HepG2 (cell line): ENCODE measurements around the gene XXYLT1. TPM values are rescaled to one million over a fixed set of nuclear protein-coding genes. Genes with fewer than 3 reads are reported as not detected.

ENCODE experiments used
- ATAC-seq: fragments of 200-7000 bp; cut with Tn5 transposase; 3 replicates; pipeline ENCODE4 v1.9.1; 2020; ENCODE audit warnings: mild to moderate bottlenecking, moderate library complexity
- BruUV-seq: library from RNA; stranded (reverse); fragments of 400-500 nt; replicated peaks from 2 replicates; lab custom pipeline; 2021; lab: Mats Ljungman, UMichigan
- CTCF ChIA-PET: fragments of 300-600 bp; formaldehyde crosslinking; extraction: SDS; loops from one replicate; lab custom pipeline; 2021; ENCODE audit warnings: low total read pairs, inconsistent platforms, low intra/inter-chr PET ratio; lab: Yijun Ruan, JAX
- POLR2A ChIA-PET: fragments of 350-600 bp; sonication (Branson Sonifier 250); formaldehyde crosslinking; loops from one replicate; lab custom pipeline; 2020; ENCODE audit warnings: antibody characterized with exemption, inconsistent platforms; lab: Yijun Ruan, JAX
- DNase-seq: peaks from one replicate; pipeline ENCODE4 v3.0.0-alpha.2; 2015; ENCODE audit warnings: low spot score
- FAIRE-seq: peaks from 3 replicates; lab custom pipeline; 2011; peaks lifted over from hg19 to GRCh38; lab: Jason Lieb, UNC
- H2AFZ ChIP-seq: one replicate; pipeline ENCODE4 v1.6.1; 2011; ENCODE audit warnings: low read length, inconsistent platforms
- H3K27ac ChIP-seq: fragments of 300-600 bp; 3 replicates; pipeline ENCODE4 v1.8.0; 2011; ENCODE audit warnings: mixed run types, mild to moderate bottlenecking, mixed read lengths, low read length, inconsistent platforms; ENCODE audit not compliant: insufficient read depth; ENCODE audit errors: extremely low read length
- H3K27me3 ChIP-seq, 2 experiments: fragments of 200-600 bp in 1 of 2; 2 replicates in 1 of 2; 3 replicates in 1 of 2; pipeline versions ENCODE4 v1.6.0 to v1.8.0; 2011; ENCODE audit warnings: low read length in 2 of 2, mild to moderate bottlenecking in 2 of 2, moderate library complexity in 2 of 2, inconsistent platforms in 1 of 2; ENCODE audit not compliant: insufficient read depth in 2 of 2, control insufficient read depth in 1 of 2
- H3K36me3 ChIP-seq, 2 experiments: fragments of 200-600 bp in 1 of 2; replicated peaks in 1 of 2; 2 replicates in 1 of 2; 3 replicates in 1 of 2; pipeline versions ENCODE4 v1.5.1 to v1.8.0; 2011; ENCODE audit warnings: low read length in 2 of 2, inconsistent platforms in 1 of 2; ENCODE audit not compliant: insufficient read depth in 2 of 2, control insufficient read depth in 1 of 2
- H3K4me1 ChIP-seq: 2 replicates; pipeline ENCODE4 v1.5.1; 2012; ENCODE audit warnings: low read length, inconsistent platforms; ENCODE audit not compliant: insufficient read depth
- H3K4me2 ChIP-seq: 2 replicates; pipeline ENCODE4 v1.6.0; 2011; ENCODE audit warnings: low read depth, low read length, inconsistent platforms
- H3K4me3 ChIP-seq, 3 experiments: fragments of 200-600 bp in 1 of 3; sonication (generic), shearing (Covaris generic) in 1 of 3; replicated peaks in 1 of 3; 2 replicates each; pipeline ENCODE4 v1.5.1; 2011 to 2016; ENCODE audit warnings: low read length in 3 of 3, inconsistent platforms in 2 of 3, low read depth in 2 of 3, mild to moderate bottlenecking in 2 of 3, control low read depth in 1 of 3, mixed read lengths in 1 of 3; ENCODE audit not compliant: insufficient read depth in 1 of 3
- H3K79me2 ChIP-seq: one replicate; pipeline ENCODE4 v1.6.1; 2011; ENCODE audit warnings: low read length, inconsistent platforms; ENCODE audit not compliant: insufficient read depth
- H3K9ac ChIP-seq: 2 replicates; pipeline ENCODE4 v1.6.0; 2011; ENCODE audit warnings: mild to moderate bottlenecking, low read depth, low read length, inconsistent platforms; ENCODE audit not compliant: insufficient read depth
- H3K9me3 ChIP-seq: 2 replicates; pipeline ENCODE4 v1.5.1; 2012; ENCODE audit warnings: mild to moderate bottlenecking, low read length
- H4K20me1 ChIP-seq: 2 replicates; pipeline ENCODE4 v1.6.0; 2011; ENCODE audit warnings: inconsistent platforms, mild to moderate bottlenecking, low read length, moderate library complexity; ENCODE audit not compliant: insufficient read depth
- CENPT ChIP-seq: sonication (generic); formaldehyde crosslinking; IDR thresholded peaks from 2 replicates; pipeline ENCODE4 v1.8.0; 2022; ENCODE audit warnings: low read depth, mild to moderate bottlenecking, moderate library complexity, missing genetic modification reagents
- CHCHD3 ChIP-seq: sonication (generic); formaldehyde crosslinking; IDR thresholded peaks from 2 replicates; pipeline ENCODE4 v1.8.0; 2022; ENCODE audit warnings: mild to moderate bottlenecking, missing genetic modification reagents, moderate library complexity
- GATAD1 ChIP-seq: IDR thresholded peaks from 2 replicates; pipeline ENCODE4 v1.6.1; 2016; ENCODE audit warnings: missing genetic modification reagents, missing compliant biosample characterization
- HMGXB4 ChIP-seq, 2 experiments: sonication (generic) in 1 of 2; formaldehyde crosslinking in 1 of 2; IDR thresholded peaks; 2 replicates each; pipeline versions ENCODE4 v1.4.0 to v1.6.1; 2018 to 2020; ENCODE audit warnings: missing genetic modification reagents in 2 of 2, borderline replicate concordance in 1 of 2, low read depth in 1 of 2, mild to moderate bottlenecking in 1 of 2, missing biosample characterization in 1 of 2
- MED1 ChIP-seq: sonication (generic); formaldehyde crosslinking; IDR thresholded peaks from 2 replicates; pipeline ENCODE4 v1.4.0; 2020; ENCODE audit warnings: missing genetic modification reagents
- MEF2D ChIP-seq: sonication (generic); formaldehyde crosslinking; IDR thresholded peaks from 2 replicates; pipeline ENCODE4 v1.5.1; 2020; ENCODE audit warnings: mild to moderate bottlenecking, missing genetic modification reagents
- NR3C1 ChIP-seq: sonication (generic); formaldehyde crosslinking; IDR thresholded peaks from 2 replicates; pipeline ENCODE4 v1.4.0; 2020; ENCODE audit warnings: missing genetic modification reagents
- PAWR ChIP-seq: sonication (generic); formaldehyde crosslinking; IDR thresholded peaks from 2 replicates; pipeline ENCODE4 v1.4.0; 2020; ENCODE audit warnings: missing genetic modification reagents, mild to moderate bottlenecking, borderline replicate concordance
- SNAI1 ChIP-seq: sonication (generic); formaldehyde crosslinking; IDR thresholded peaks from 2 replicates; pipeline ENCODE4 v1.5.0; 2020; ENCODE audit warnings: mild to moderate bottlenecking, missing genetic modification reagents, borderline replicate concordance
- ZC3H4 ChIP-seq: sonication (generic); formaldehyde crosslinking; IDR thresholded peaks from 2 replicates; pipeline ENCODE4 v1.4.0; 2020; ENCODE audit warnings: missing genetic modification reagents, borderline replicate concordance
- ZIK1 ChIP-seq: sonication (generic); formaldehyde crosslinking; IDR thresholded peaks from 2 replicates; pipeline ENCODE4 v1.5.0; 2020; ENCODE audit warnings: mild to moderate bottlenecking, low read depth, missing genetic modification reagents, borderline replicate concordance
- ZNF432 ChIP-seq: sonication (generic); formaldehyde crosslinking; IDR thresholded peaks from 2 replicates; pipeline ENCODE4 v1.5.0; 2020; ENCODE audit warnings: missing genetic modification reagents, mild to moderate bottlenecking, borderline replicate concordance
- ZNF644 ChIP-seq: IDR thresholded peaks from 2 replicates; pipeline ENCODE4 v1.6.1; 2016; ENCODE audit warnings: low read depth
- WGBS: methylation state at CpG from one replicate; pipeline ENCODE4 v1.1.6; 2017; ENCODE audit warnings: low lambda C conversion rate; 5-methylcytosine and 5-hydroxymethylcytosine counted together
- in situ Hi-C: cut with HindIII; loops from 2 replicates; pipeline ENCODE4 v1.10.0; 2017; ENCODE audit warnings: low pct_unique_long_range_greater_than_20kb; ENCODE audit not compliant: extremely low pct_ligation_motif_present
- intact Hi-C: fragments of 100-400 bp; cut with micrococcal nuclease; formaldehyde crosslinking; loops from one replicate; pipeline ENCODE4 v1.10.0; 2022; ENCODE audit not compliant: unreplicated experiment
- polyA plus RNA-seq, 8 experiments: library from polyadenylated mRNA; depleted of rRNA in 3 of 8; stranded (reverse) in 7 of 8; unstranded in 1 of 8; fragments of >200 nt; fragmentation: Illumina TruSeq in 4 of 8; extraction: Trizol in 4 of 8; gene quantifications; 2 replicates each; pipeline versions ENCODE4 v1.2.1 to v1.2.3, GENCODE V29; 2011 to 2016; ENCODE audit warnings: low read depth in 4 of 8, missing spikeins in 1 of 8, mixed read lengths in 1 of 8; ENCODE audit not compliant: insufficient read depth in 1 of 8
- total RNA-seq, 5 experiments: library from RNA; depleted of rRNA; stranded (reverse); fragments of >200 nt; fragmentation: Illumina TruSeq; extraction: Trizol; gene quantifications; 2 replicates each; pipeline ENCODE4 v1.2.3, GENCODE V29; 2016; ENCODE audit warnings: low read depth in 1 of 5

XXYLT1 gene
- total and polyA plus RNA-seq, 2 of the 13 experiments (the other 11 are each of a cell fraction or from before 2014, with no cell fraction given) = 17.7 to 19.0 TPM

DNA sequence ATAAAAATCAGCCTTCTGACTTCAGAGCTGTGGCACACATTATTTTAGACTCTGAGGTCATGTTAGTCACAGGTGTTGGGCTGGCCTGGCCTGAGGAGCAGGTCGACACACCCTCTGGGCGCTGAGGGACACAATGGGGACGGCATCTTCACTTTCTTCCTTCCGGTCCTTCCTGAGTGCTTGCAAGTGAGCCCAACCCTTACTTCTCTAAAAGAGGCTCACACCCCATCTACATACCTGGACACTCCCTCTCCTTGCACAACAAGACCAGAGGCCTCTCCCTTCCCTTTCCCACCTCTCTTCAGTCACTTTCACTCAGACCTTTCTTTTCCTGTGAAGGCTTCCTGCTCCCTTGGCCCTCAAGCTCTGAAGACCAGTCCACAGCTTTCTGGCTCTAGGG is 85.4 kb downstream of the XXYLT1 start:
- in situ Hi-C loops (no loop called here), intact Hi-C loops (no loop called here)
- ATAC-seq = no peak
- WGBS = 100% methylated on average over 4 of the region's 4 CpGs
- no peak overlapping the region for H3K4me2 ChIP-seq
- no TSS peak for BruUV-seq
- H4K20me1 ChIP-seq = no peaks in the 10 kb centered on the region
- no peak for FAIRE-seq
- no peak for DNase-seq
- POLR2A ChIA-PET = no interaction called here
- CTCF ChIA-PET = no interaction called here
- no peak overlapping the region for H3K9ac ChIP-seq
- H3K27me3 ChIP-seq = no peaks in the 10 kb centered on the region
- H3K36me3 ChIP-seq = no peaks in the 10 kb centered on the region; a peak in 1 of 5 replicates
- peaks cover 7% of the 10 kb centered on the region for H3K79me2 ChIP-seq
- no peak overlapping the region for H2AFZ ChIP-seq
- H3K4me1 ChIP-seq = peaks cover 47% of the 10 kb centered on the region
- no peaks in the 10 kb centered on the region for H3K9me3 ChIP-seq
- H3K4me3 ChIP-seq = no peak overlapping the region
- H3K27ac ChIP-seq = no peak overlapping the region
- no peak for TF ChIP-seq ZIK1
- TF ChIP-seq PAWR (CRISPR knock-in tag) = no peak
- no peak for TF ChIP-seq CENPT (CRISPR knock-in tag)
- TF ChIP-seq HMGXB4 (CRISPR knock-in tag; IDR thresholded peaks at IDR 0.05; ENCODE audit: borderline replicate concordance in 1 of 2, low read depth in 1 of 2) = no peak
- TF ChIP-seq ZNF644 (CRISPR knock-in tag) = no peak
- no peak for TF ChIP-seq MEF2D (CRISPR knock-in tag)
- TF ChIP-seq ZC3H4 = no peak
- TF ChIP-seq CHCHD3 (CRISPR knock-in tag) = no peak
- TF ChIP-seq NR3C1 (CRISPR knock-in tag) = no peak
- no peak for TF ChIP-seq ZNF432 (CRISPR knock-in tag)
- no peak for TF ChIP-seq GATAD1 (CRISPR knock-in tag)
- TF ChIP-seq SNAI1 (CRISPR knock-in tag) = no peak
- TF ChIP-seq MED1 (CRISPR knock-in tag) = no peak
